Spleen (tissue), 7 donors: ENCODE data around the gene IGFL1.

ENCODE experiments used
- POLR2A ChIP-seq, 3 donors: fragments of 450-650 bp; IDR thresholded peaks; one replicate each; pipeline ENCODE4 v1.5.1; 2017; ENCODE audit warnings: antibody characterized with exemption in 3 of 3, mild to moderate bottlenecking in 1 of 3
- POLR2AphosphoS5 ChIP-seq, 3 donors: sonication (generic); formaldehyde crosslinking; IDR thresholded peaks; one replicate each; pipeline ENCODE4 v1.5.1; 2017; ENCODE audit warnings: antibody characterized with exemption in 3 of 3
- TF ChIP-seq, protein P1 (sequence below), 11 experiments: fragments of 200-600 bp in 7 of 11; fragments of 450-650 bp in 4 of 11; sonication (generic) in 4 of 11; IDR thresholded peaks in 8 of 11; conservative IDR thresholded peaks in 3 of 11; 1 replicate in 7 of 11; 2 replicates in 4 of 11; pipeline versions ENCODE4 v1.4.0 to v1.8.0; 2016 to 2021; ENCODE audit warnings: antibody characterized with exemption in 11 of 11, inconsistent platforms in 4 of 11, mild to moderate bottlenecking in 1 of 11
- donor health status: DM: no; HTN: no; CAD: no; lungs with moderate emphysema.
- donor health status: DM: no; HTN: no; CAD: no.
- donor health status: DM: no; HTN: no; CAD: no.

DNA sequence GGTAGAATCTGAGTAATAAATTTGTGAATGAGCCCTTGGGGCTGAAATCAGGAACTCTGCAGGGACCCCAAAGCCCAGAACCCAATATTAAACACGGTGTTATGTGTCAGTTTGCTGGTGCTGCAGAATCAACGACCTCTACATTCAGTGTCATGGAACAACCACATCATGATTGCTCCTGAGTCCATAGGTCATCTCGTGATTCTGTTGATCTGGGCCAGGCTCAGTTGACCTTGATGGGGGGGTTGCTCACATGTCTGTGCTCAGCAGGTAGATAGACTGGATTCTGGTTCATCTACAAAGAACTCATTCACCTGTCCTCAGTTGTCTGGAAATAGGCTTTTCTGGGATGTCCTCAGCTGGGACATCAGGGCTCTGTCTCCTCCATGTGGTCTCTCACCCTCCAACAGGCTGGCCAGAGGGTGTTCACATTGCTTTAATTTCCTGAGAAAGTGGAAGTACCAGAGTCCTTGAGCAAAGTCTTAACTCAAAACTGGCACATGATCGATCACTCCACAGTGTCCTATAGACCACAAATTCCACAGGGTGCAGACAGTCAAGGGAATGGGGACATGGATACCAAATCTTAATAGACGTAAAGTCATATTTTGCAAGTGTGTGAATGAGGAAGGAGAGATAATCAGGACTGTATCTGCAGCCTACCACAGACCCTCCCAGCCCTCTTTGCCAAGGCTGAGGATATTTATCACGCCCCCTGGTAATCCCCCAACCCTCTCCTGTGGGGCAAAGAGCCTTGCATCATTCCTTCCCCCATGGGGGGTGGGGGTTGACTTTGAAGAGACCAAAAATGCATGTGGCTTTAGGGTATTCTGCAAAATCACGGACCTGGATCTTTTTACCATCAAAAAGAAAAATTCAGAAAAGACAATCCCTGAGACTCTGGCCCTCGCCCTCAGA lies 39.3 kb upstream of the IGFL1 start:
- TF ChIP-seq, protein P1, sequence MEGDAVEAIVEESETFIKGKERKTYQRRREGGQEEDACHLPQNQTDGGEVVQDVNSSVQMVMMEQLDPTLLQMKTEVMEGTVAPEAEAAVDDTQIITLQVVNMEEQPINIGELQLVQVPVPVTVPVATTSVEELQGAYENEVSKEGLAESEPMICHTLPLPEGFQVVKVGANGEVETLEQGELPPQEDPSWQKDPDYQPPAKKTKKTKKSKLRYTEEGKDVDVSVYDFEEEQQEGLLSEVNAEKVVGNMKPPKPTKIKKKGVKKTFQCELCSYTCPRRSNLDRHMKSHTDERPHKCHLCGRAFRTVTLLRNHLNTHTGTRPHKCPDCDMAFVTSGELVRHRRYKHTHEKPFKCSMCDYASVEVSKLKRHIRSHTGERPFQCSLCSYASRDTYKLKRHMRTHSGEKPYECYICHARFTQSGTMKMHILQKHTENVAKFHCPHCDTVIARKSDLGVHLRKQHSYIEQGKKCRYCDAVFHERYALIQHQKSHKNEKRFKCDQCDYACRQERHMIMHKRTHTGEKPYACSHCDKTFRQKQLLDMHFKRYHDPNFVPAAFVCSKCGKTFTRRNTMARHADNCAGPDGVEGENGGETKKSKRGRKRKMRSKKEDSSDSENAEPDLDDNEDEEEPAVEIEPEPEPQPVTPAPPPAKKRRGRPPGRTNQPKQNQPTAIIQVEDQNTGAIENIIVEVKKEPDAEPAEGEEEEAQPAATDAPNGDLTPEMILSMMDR (IDR thresholded peaks at IDR 0.05 in 8 of 11, conservative IDR thresholded peaks at IDR 0.05 in 3 of 11) = no peak
- no peak for TF ChIP-seq POLR2A (IDR thresholded peaks at IDR 0.05)
- no peak for TF ChIP-seq POLR2AphosphoS5 (IDR thresholded peaks at IDR 0.05)
